ENCODE results near the gene LHFPL3.

The LHFPL3 gene

GRCh38 chr7:104951546-104951945 lies 623.1 kb downstream of the LHFPL3 start:
- TF ChIP-seq CTCF (conservative IDR thresholded peaks at IDR 0.05): no peak
- no peak overlapping the region for H3K27ac ChIP-seq

GRCh38 chr7:104955276-104955675 lies 626.9 kb downstream of the LHFPL3 start:
- TF ChIP-seq CTCF (conservative IDR thresholded peaks at IDR 0.05): no peak
- H3K27ac ChIP-seq: no peak overlapping the region

All from VCaP (cell line).